ENCODE results near the gene PAIP2B.
"Not testable (repeated sequence)": the region's sequence is repeated elsewhere in the genome, so short reads cannot be mapped to it uniquely, and the experiment has no call there.

Gene PAIP2B

GRCh38 chr2:71181316-71181715 is 45.6 kb downstream of the PAIP2B start:
- DNase-seq (ENCODE audit: low read depth): no peak
- TF ChIP-seq, protein P1, sequence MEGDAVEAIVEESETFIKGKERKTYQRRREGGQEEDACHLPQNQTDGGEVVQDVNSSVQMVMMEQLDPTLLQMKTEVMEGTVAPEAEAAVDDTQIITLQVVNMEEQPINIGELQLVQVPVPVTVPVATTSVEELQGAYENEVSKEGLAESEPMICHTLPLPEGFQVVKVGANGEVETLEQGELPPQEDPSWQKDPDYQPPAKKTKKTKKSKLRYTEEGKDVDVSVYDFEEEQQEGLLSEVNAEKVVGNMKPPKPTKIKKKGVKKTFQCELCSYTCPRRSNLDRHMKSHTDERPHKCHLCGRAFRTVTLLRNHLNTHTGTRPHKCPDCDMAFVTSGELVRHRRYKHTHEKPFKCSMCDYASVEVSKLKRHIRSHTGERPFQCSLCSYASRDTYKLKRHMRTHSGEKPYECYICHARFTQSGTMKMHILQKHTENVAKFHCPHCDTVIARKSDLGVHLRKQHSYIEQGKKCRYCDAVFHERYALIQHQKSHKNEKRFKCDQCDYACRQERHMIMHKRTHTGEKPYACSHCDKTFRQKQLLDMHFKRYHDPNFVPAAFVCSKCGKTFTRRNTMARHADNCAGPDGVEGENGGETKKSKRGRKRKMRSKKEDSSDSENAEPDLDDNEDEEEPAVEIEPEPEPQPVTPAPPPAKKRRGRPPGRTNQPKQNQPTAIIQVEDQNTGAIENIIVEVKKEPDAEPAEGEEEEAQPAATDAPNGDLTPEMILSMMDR (conservative IDR thresholded peaks at IDR 0.05; ENCODE audit: control insufficient read depth, insufficient read depth, low read depth, low read length): no peak
- H3K4me3 ChIP-seq (ENCODE audit: control insufficient read depth, low read depth, low read length): no peak overlapping the region

GRCh38 chr2:71178836-71179235 is 48.1 kb downstream of the PAIP2B start:
- not testable (repeated sequence) for H3K4me3 ChIP-seq (ENCODE audit: control insufficient read depth, low read depth, low read length); DNase-seq (ENCODE audit: low read depth)

GRCh38 chr2:71174207-71174606 is 52.7 kb downstream of the PAIP2B start:
- TF ChIP-seq, protein P1 (conservative IDR thresholded peaks at IDR 0.05; ENCODE audit: control insufficient read depth, insufficient read depth, low read depth, low read length): no peak
- H3K4me3 ChIP-seq (ENCODE audit: control insufficient read depth, low read depth, low read length): no peak overlapping the region
- DNase-seq (ENCODE audit: low read depth): no peak

- no peak for DNase-seq (ENCODE audit: low read depth)
- H3K4me3 ChIP-seq (ENCODE audit: control insufficient read depth, low read depth, low read length): no peak overlapping the region
- TF ChIP-seq, protein P1 (conservative IDR thresholded peaks at IDR 0.05; ENCODE audit: control insufficient read depth, insufficient read depth, low read depth, low read length): no peak
Observed at GRCh38 chr2:71173096-71173495, 53.8 kb downstream of the PAIP2B start.

GRCh38 chr2:71166812-71167211 is 60.1 kb downstream of the PAIP2B start:
- peak; percentile 35 for DNase-seq (ENCODE audit: low read depth)
- no peak overlapping the region for H3K4me3 ChIP-seq (ENCODE audit: control insufficient read depth, low read depth, low read length)

DNA sequence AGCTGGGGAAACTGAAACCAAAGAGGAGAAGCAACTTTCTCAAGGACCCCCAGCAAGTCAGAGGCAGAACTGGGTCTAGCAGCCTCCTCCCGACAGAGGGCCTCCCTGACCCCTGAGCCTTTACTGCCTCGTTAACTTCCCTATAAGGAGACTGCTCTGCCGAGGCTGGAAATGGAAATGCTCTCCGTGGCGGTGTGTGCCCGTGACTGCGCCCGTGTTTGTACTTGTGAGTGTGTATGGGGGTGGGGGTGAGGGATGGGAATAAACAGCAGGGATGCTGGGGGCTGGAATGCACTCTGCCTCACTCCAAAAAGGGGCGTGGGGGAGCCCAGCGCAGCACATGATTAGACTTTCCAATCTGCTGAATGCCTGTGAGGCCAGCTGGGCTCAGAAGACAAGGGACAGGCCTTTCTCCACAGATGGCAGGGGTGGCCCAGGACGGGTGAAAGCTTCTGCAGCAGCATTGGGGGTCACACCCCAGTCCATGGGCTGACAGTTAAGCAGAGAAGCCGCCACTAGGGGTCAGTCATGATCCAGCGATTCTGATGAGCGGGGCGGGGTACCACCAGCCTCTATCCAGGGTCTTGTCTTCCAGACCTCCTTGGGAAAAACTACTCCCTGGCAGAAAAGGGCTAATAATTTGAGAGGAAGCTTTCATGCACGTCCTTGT is 69.6 kb downstream of the PAIP2B start:
- TF ChIP-seq, protein P1 (conservative IDR thresholded peaks at IDR 0.05; ENCODE audit: control insufficient read depth, insufficient read depth, low read depth, low read length): peak; percentile 64
- no peak overlapping the region for H3K4me3 ChIP-seq (ENCODE audit: control insufficient read depth, low read depth, low read length)
- DNase-seq (ENCODE audit: low read depth): peak; percentile 29

More at GRCh38 chr2:71166812-71167211, 60.1 kb downstream of the PAIP2B start:
- TF ChIP-seq, protein P1 (conservative IDR thresholded peaks at IDR 0.05; ENCODE audit: control insufficient read depth, insufficient read depth, low read depth, low read length): no peak

DNA sequence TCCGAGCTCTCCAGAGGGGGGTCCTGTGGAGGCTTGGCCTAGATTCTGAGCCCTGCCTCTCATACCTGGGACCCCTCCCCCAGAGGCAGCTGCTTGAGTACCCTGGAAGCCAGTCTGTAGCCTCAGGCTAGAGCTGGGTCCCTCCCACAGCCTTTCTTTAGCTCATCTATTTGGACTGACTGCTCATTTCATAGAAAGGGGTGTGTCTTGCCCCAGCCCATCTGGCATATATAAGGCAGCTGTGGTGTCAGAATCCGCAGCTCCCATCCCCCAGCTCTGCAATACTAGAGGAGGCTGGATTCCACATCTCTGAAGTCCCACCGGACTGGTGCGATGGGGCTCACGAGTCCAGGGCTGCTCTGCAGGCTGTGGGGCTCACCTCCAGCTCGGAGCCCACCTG is 70.3 kb downstream of the PAIP2B start:
- no peak overlapping the region for H3K4me3 ChIP-seq (ENCODE audit: control insufficient read depth, low read depth, low read length)
- TF ChIP-seq, protein P1 (conservative IDR thresholded peaks at IDR 0.05; ENCODE audit: control insufficient read depth, insufficient read depth, low read depth, low read length): no peak
- DNase-seq (ENCODE audit: low read depth): peak; percentile 17

Measured in fibroblast of mammary gland (primary cell).